GM21360 (cell line): ENCODE results near the gene ENOSF1.

Experiments used
- ATAC-seq: cut with Tn5 transposase; IDR thresholded peaks from one replicate; pipeline ENCODE4 v1.9.1; 2021; ENCODE audit warnings: mild to moderate bottlenecking, moderate library complexity; ENCODE audit not compliant: unreplicated experiment

ENOSF1 gene

GRCh38 chr18:644395-645004 lies 67.9 kb downstream of the ENOSF1 start:
- ATAC-seq, result no peak

- no peak for ATAC-seq
These were observed 71.2 kb downstream of the ENOSF1 start for GRCh38 chr18:641224-641623.

GRCh38 chr18:635171-635570 lies 77.3 kb downstream of the ENOSF1 start:
- ATAC-seq, result no peak

- no peak for ATAC-seq
These were observed 77.8 kb downstream of the ENOSF1 start for GRCh38 chr18:634551-635045.

GRCh38 chr18:631560-631959 lies 80.9 kb downstream of the ENOSF1 start:
- ATAC-seq, result no peak

GRCh38 chr18:629269-630150 lies 82.9 kb downstream of the ENOSF1 start:
- ATAC-seq, result no peak

GRCh38 chr18:627231-627630 lies 85.2 kb downstream of the ENOSF1 start:
- no peak for ATAC-seq

GRCh38 chr18:623761-624620 lies 88.4 kb downstream of the ENOSF1 start:
- ATAC-seq, result peak; percentile 70

- no peak for ATAC-seq
These were observed 90.1 kb downstream of the ENOSF1 start for GRCh38 chr18:622289-622688.

- ATAC-seq, result no peak
These were observed 91.0 kb downstream of the ENOSF1 start for GRCh38 chr18:621291-622043.
